ENCODE measurements around the gene TECR.
A peak's percentile ranks its signal among the peaks of the same experiment; 100 is the strongest.
"Not testable (repeated sequence)": the region's sequence is repeated elsewhere in the genome, so short reads cannot be mapped to it uniquely, and the experiment has no call there.

The TECR gene

GRCh38 chr19:14554382-14554812 lies 25.0 kb downstream of the TECR start:
- Mint-ChIP-seq H3K9me3 (no peaks in the 10 kb centered on the region), H3K4me3 (no peak overlapping the region), H3K27ac (peak overlapping the region; percentile 64), H3K36me3 (peaks cover 10% of the 10 kb centered on the region), H3K27me3 (no peaks in the 10 kb centered on the region), H3K4me1 (peaks cover 42% of the 10 kb centered on the region)
- no peak for DNase-seq
- CTCF ChIA-PET, result interaction anchor here (1.0 to 4.9 kb wide), 3 partner anchors 15 to 132 kb away, joined by 3 to 30 read pairs (median 4); no protein-coding TSS in a partner anchor

GRCh38 chr19:14555918-14556661 lies 26.7 kb downstream of the TECR start:
- Mint-ChIP-seq H3K4me3 (no peak overlapping the region), H3K36me3 (peaks cover 5% of the 10 kb centered on the region), H3K27ac (no peak overlapping the region), H3K9me3 (no peaks in the 10 kb centered on the region), H3K4me1 (peaks cover 32% of the 10 kb centered on the region), H3K27me3 (no peaks in the 10 kb centered on the region)
- CTCF ChIA-PET, result interaction anchor here (1.0 to 4.9 kb wide), 13 partner anchors 9 to 130 kb away, joined by 3 to 30 read pairs (median 9); partner anchors contain the start of gene NDUFB7
- no peak for DNase-seq

GRCh38 chr19:14556662-14557188 lies 27.3 kb downstream of the TECR start:
- no peak overlapping the region for H3K4me3 Mint-ChIP-seq
- DNase-seq, result peak; percentile 76
- CTCF ChIA-PET, result interaction anchor here (0.7 to 4.9 kb wide), 16 partner anchors 8 to 1234 kb away, joined by 3 to 30 read pairs (median 7); partner anchors contain the start of gene NDUFB7
- no peaks in the 10 kb centered on the region for H3K9me3 Mint-ChIP-seq
- peaks cover 5% of the 10 kb centered on the region for H3K36me3 Mint-ChIP-seq
- H3K4me1 Mint-ChIP-seq, result peaks cover 26% of the 10 kb centered on the region
- H3K27me3 Mint-ChIP-seq, result no peaks in the 10 kb centered on the region
- H3K27ac Mint-ChIP-seq, result no peak overlapping the region

- Mint-ChIP-seq H3K27ac (no peak overlapping the region), H3K9me3 (no peaks in the 10 kb centered on the region), H3K27me3 (no peaks in the 10 kb centered on the region), H3K4me3 (no peak overlapping the region), H3K4me1 (peaks cover 17% of the 10 kb centered on the region), H3K36me3 (peaks cover 5% of the 10 kb centered on the region)
- DNase-seq, result no peak
- CTCF ChIA-PET, result interaction anchor here (1.3 to 4.9 kb wide), 3 partner anchors 14 to 127 kb away, joined by 3 to 30 read pairs (median 14); no protein-coding TSS in a partner anchor
These were observed 29.1 kb downstream of the TECR start for GRCh38 chr19:14558370-14559066.

GRCh38 chr19:14559916-14560775 lies 30.8 kb downstream of the TECR start:
- no peak overlapping the region for H3K4me3 Mint-ChIP-seq
- no peaks in the 10 kb centered on the region for H3K9me3 Mint-ChIP-seq
- no peaks in the 10 kb centered on the region for H3K27me3 Mint-ChIP-seq
- CTCF ChIA-PET, result no interaction called here
- H3K36me3 Mint-ChIP-seq, result peaks cover 11% of the 10 kb centered on the region
- no peak for DNase-seq
- peak overlapping the region; percentile 52 for H3K27ac Mint-ChIP-seq
- H3K4me1 Mint-ChIP-seq, result peaks cover 19% of the 10 kb centered on the region

GRCh38 chr19:14560776-14561108 lies 31.3 kb downstream of the TECR start:
- H3K4me3 Mint-ChIP-seq, result no peak overlapping the region
- no peaks in the 10 kb centered on the region for H3K9me3 Mint-ChIP-seq
- CTCF ChIA-PET, result no interaction called here
- H3K36me3 Mint-ChIP-seq, result peaks cover 11% of the 10 kb centered on the region
- no peaks in the 10 kb centered on the region for H3K27me3 Mint-ChIP-seq
- DNase-seq, result no peak
- H3K27ac Mint-ChIP-seq, result peak overlapping the region; percentile 52
- H3K4me1 Mint-ChIP-seq, result peaks cover 19% of the 10 kb centered on the region

- no peaks in the 10 kb centered on the region for H3K9me3 Mint-ChIP-seq
- peaks cover 16% of the 10 kb centered on the region for H3K4me1 Mint-ChIP-seq
- peaks cover 11% of the 10 kb centered on the region for H3K36me3 Mint-ChIP-seq
- H3K27me3 Mint-ChIP-seq, result no peaks in the 10 kb centered on the region
- no peak for DNase-seq
- no peak overlapping the region for H3K4me3 Mint-ChIP-seq
- no peak overlapping the region for H3K27ac Mint-ChIP-seq
- CTCF ChIA-PET, result no interaction called here
These were observed 31.9 kb downstream of the TECR start for GRCh38 chr19:14561249-14561648.

- no peaks in the 10 kb centered on the region for H3K27me3 Mint-ChIP-seq
- CTCF ChIA-PET, result no interaction called here
- no peak for DNase-seq
- no peaks in the 10 kb centered on the region for H3K9me3 Mint-ChIP-seq
- no peak overlapping the region for H3K4me3 Mint-ChIP-seq
- peaks cover 11% of the 10 kb centered on the region for H3K36me3 Mint-ChIP-seq
- H3K4me1 Mint-ChIP-seq, result peaks cover 11% of the 10 kb centered on the region
- no peak overlapping the region for H3K27ac Mint-ChIP-seq
These were observed 32.5 kb downstream of the TECR start for GRCh38 chr19:14561847-14562351.

GRCh38 chr19:14562660-14563589 lies 33.5 kb downstream of the TECR start:
- Mint-ChIP-seq H3K4me1 (peaks cover 19% of the 10 kb centered on the region), H3K27me3 (no peaks in the 10 kb centered on the region), H3K9me3 (no peaks in the 10 kb centered on the region), H3K27ac (no peak overlapping the region), H3K4me3 (no peak overlapping the region), H3K36me3 (peaks cover 16% of the 10 kb centered on the region)
- CTCF ChIA-PET, result no interaction called here
- DNase-seq, result no peak

GRCh38 chr19:14563590-14563926 lies 34.2 kb downstream of the TECR start:
- DNase-seq, result no peak
- Mint-ChIP-seq H3K36me3 (peaks cover 20% of the 10 kb centered on the region), H3K4me1 (peaks cover 23% of the 10 kb centered on the region), H3K27ac (no peak overlapping the region), H3K27me3 (no peaks in the 10 kb centered on the region), H3K9me3 (no peaks in the 10 kb centered on the region), H3K4me3 (no peak overlapping the region)
- CTCF ChIA-PET, result no interaction called here

- H3K27me3 Mint-ChIP-seq, result no peaks in the 10 kb centered on the region
- no peaks in the 10 kb centered on the region for H3K9me3 Mint-ChIP-seq
- H3K4me3 Mint-ChIP-seq, result no peak overlapping the region
- CTCF ChIA-PET, result no interaction called here
- peaks cover 21% of the 10 kb centered on the region for H3K36me3 Mint-ChIP-seq
- H3K27ac Mint-ChIP-seq, result no peak overlapping the region
- DNase-seq, result peak; percentile 51
- peaks cover 27% of the 10 kb centered on the region for H3K4me1 Mint-ChIP-seq
These were observed 34.7 kb downstream of the TECR start for GRCh38 chr19:14563989-14564651.

- Mint-ChIP-seq H3K36me3 (peaks cover 21% of the 10 kb centered on the region), H3K4me1 (peaks cover 34% of the 10 kb centered on the region)
- DNase-seq, H3K9me3 Mint-ChIP-seq, H3K4me3 Mint-ChIP-seq, H3K27ac Mint-ChIP-seq, H3K27me3 Mint-ChIP-seq: not testable (repeated sequence)
- CTCF ChIA-PET, result interaction anchor here (1.4 kb wide), 1 partner anchor 8 kb away, joined by 3 read pairs; no protein-coding TSS in a partner anchor
These were observed 35.4 kb downstream of the TECR start for GRCh38 chr19:14564652-14565297.

Data from activated naive CD4-positive, alpha-beta T cell treated with anti-CD3 and anti-CD28 coated beads, Interleukin-2, amount 10 ng/mL, durations not matched to agents 7 days and 5 days (primary cell).